DND-41 (cell line): ENCODE data around the gene SCARF1.

Source experiments
- EZH2 ChIP-seq: IDR thresholded peaks from 3 replicates; pipeline ENCODE4 v1.6.1; 2012; ENCODE audit warnings: borderline replicate concordance, low read depth, mild to moderate bottlenecking, moderate library complexity, low read length, inconsistent platforms; ENCODE audit not compliant: severe bottlenecking
- TF ChIP-seq, protein P1 (sequence below): IDR thresholded peaks from 2 replicates; pipeline ENCODE4 v1.5.1; 2012; ENCODE audit warnings: borderline replicate concordance, low read length, moderate library complexity, mild to moderate bottlenecking; ENCODE audit not compliant: poor library complexity, severe bottlenecking; ENCODE audit errors: extremely low read depth

DNA sequence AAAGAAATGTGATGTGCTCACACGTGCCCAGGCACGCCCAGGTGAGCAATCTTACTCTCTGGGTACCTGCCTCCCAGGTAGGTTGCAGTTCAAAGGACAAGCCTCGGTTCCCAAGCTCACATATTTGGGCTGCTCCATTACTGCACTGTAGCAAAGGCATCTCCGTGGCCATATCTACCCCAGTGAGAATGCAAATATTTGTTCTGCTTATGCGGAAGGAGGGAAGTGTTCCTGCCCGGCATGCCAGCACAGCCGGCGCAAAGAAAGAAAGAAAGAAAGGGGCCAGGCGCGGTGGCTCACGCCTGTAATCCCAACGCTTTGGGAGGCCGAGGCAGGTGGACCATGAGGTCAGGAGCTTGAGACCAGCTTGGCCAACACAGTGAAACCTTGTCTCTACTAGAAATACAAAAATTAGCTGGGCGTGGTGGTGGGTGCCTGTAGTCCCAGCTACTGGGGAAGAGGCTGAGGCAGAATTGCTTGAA is 47.6 kb downstream of the SCARF1 start:
- TF ChIP-seq, protein P1, sequence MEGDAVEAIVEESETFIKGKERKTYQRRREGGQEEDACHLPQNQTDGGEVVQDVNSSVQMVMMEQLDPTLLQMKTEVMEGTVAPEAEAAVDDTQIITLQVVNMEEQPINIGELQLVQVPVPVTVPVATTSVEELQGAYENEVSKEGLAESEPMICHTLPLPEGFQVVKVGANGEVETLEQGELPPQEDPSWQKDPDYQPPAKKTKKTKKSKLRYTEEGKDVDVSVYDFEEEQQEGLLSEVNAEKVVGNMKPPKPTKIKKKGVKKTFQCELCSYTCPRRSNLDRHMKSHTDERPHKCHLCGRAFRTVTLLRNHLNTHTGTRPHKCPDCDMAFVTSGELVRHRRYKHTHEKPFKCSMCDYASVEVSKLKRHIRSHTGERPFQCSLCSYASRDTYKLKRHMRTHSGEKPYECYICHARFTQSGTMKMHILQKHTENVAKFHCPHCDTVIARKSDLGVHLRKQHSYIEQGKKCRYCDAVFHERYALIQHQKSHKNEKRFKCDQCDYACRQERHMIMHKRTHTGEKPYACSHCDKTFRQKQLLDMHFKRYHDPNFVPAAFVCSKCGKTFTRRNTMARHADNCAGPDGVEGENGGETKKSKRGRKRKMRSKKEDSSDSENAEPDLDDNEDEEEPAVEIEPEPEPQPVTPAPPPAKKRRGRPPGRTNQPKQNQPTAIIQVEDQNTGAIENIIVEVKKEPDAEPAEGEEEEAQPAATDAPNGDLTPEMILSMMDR, result no peak
- no peak for TF ChIP-seq EZH2
